ENCODE results near the gene OR4K14.
"Not testable (repeated sequence)": the region's sequence is repeated elsewhere in the genome, so short reads cannot be mapped to it uniquely, and the experiment has no call there.

The OR4K14 gene

GRCh38 chr14:20019257-20019865 is at the start of gene OR4K14:
TSS of gene OR4K14 (minus strand) at chr14:20019307. CDS start at chr14:20015193, 4,114 bp downstream.
- no peak for DNase-seq

DNA sequence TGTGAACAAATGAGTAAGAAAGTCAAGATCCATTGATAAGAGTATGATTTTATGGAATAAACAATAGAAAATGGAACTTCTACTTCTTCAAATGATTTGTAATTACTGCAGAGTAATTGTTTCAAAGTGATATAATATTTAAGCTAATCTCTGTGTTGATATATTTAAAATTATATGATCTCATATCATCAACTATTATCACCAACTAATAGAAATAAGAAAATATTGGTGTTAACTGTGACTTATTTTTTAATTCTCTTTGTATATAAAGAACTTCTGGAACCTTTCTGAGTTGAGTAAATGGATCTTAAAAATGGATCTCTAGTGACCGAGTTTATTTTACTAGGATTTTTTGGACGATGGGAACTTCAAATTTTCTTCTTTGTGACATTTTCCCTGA is 40.6 kb upstream of the OR4K14 start, which contains the start of gene OR4L1:
TSS of gene OR4L1 (plus strand) at position 301 of the 400 bp plus-strand sequence. CDS start at position 301, 0 bp downstream.
- DNase-seq: no peak

- DNase-seq: no peak
These were observed 29.1 kb upstream of the OR4K14 start for GRCh38 chr14:20048202-20048601.

DNA sequence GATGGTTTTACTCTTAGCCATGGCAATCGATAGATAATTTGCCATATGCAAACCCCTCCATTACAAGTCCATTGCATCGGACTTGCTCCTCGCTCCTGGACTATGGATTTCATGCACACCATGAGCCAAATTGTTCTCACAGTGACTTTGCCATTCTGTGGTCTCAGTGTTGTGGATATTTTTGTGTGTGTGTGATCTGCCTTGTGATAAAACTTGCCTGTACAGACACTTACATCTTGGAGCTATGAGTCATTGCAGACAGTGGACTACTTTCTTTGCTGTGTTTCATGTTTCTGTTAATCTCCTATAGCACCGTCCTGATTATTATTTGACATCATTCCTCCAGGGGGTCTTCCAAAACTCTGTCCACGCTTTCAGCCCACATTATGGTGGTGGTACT is 25.1 kb upstream of the OR4K14 start:
- DNase-seq: no peak

GRCh38 chr14:20035938-20036337 is 16.8 kb upstream of the OR4K14 start, which contains the start of gene OR4K13:
TSS of gene OR4K13 (minus strand) at chr14:20036038. CDS start at chr14:20034758, 1,280 bp downstream.
- DNase-seq: no peak

GRCh38 chr14:20035449-20035848 is 16.3 kb upstream of the OR4K14 start:
- DNase-seq: no peak

DNA sequence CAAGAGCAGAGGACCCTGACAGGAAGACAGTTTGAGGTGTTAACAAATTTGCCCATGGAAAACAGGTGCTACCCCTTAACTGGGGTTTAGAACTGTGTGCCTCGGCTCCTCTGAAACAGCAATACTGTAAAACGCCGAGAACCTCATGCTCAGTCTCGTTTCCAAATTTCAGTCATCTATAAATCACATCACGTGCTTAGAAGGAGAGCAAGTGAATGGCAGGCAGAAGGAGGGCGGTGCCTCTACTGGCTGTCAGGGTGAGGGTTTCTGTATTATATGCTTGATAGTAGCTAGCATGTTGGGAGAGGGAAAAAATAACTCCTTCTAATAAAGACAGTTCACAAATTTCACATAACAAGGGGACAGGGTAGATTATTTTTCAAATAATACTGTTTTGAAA is 12.0 kb upstream of the OR4K14 start:
- DNase-seq: no peak

GRCh38 chr14:20008156-20008555 is 11.0 kb downstream of the OR4K14 start:
- DNase-seq: no peak

DNA sequence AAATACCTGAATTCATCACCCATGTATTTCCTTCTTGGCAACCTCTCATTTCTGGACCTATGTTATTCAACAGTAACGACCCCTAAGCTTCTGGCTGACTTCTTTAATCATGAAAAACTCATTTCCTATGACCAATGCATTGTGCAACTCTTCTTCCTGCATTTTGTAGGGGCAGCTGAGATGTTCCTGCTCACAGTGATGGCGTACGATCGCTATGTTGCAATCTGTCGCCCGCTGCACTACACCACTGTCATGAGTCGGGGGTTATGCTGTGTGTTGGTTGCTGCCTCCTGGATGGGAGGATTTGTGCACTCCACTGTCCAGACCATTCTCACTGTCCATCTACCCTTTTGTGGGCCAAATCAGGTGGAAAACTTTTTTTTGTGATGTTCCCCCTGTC is 16.8 kb downstream of the OR4K14 start:
- no peak for DNase-seq

GRCh38 chr14:20001863-20002262 is 17.2 kb downstream of the OR4K14 start, which contains the start of gene OR4Q2:
TSS of gene OR4Q2 (plus strand) at chr14:20002163.
- no peak for DNase-seq

DNA sequence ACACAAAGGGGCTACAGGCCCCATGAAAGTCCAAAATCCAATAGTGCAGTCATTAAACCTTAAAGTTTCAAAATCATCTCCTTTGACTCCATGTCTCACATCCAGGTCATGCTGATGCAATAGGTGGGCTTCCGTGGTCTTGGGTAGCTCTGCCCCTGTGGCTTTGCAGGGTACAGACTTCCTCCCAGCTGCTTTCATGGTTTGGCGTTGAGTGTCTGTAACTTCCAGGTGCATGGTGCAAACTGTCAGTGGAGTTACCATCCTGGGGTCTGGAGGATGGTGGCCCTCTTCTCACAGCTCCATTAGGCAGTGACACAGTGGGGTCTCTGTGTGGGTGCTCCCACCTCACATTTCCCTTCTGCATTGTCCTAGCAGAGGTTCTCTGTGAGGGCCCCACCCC is 25.7 kb downstream of the OR4K14 start:
- DNase-seq: no peak

DNA sequence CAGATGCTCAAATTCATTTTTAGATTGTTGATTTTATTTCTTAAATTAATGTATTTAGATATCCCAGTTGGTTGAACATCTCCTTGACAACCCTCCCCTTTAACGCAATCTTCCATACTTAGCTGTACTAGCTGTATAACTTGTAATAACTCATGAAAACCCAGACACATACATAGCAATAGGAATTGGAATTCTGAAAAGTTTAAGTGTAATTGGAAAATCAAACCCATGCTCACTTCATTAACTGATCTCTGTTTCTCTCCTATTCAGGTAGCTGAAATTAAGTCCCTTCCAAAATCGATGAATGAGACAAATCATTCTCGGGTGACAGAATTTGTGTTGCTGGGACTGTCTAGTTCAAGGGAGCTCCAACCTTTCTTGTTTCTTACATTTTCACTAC is 43.8 kb downstream of the OR4K14 start, which contains the start of gene OR4K15:
TSS of gene OR4K15 (plus strand) at position 301 of the 400 bp plus-strand sequence. CDS start at position 301, 0 bp downstream.
- no peak for DNase-seq

DNA sequence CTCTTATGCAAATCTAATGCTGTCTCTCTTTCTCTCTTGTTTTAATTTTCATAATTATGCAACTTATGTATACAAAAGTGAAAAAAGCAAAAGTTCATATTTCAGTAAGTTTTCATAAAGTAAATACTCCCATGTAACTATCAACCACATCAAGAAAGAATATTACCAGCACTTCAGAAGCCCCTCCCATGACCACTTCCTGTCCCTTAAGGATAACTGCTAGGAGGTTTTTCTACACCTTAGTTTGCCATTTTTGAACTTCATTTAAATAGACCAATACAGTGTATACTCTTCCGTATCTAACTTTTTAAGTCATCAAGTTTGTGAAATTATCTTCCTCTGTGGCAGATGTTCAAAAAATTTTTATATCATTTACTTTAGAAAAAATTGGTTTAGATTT is 44.3 kb downstream of the OR4K14 start:
- no peak for DNase-seq

- not testable (repeated sequence) for DNase-seq
These were observed 49.4 kb downstream of the OR4K14 start for GRCh38 chr14:19969735-19970134.
